ENCODE data around the gene MGAT3.
A peak's percentile ranks its signal among the peaks of the same experiment; 100 is the strongest.

DNA sequence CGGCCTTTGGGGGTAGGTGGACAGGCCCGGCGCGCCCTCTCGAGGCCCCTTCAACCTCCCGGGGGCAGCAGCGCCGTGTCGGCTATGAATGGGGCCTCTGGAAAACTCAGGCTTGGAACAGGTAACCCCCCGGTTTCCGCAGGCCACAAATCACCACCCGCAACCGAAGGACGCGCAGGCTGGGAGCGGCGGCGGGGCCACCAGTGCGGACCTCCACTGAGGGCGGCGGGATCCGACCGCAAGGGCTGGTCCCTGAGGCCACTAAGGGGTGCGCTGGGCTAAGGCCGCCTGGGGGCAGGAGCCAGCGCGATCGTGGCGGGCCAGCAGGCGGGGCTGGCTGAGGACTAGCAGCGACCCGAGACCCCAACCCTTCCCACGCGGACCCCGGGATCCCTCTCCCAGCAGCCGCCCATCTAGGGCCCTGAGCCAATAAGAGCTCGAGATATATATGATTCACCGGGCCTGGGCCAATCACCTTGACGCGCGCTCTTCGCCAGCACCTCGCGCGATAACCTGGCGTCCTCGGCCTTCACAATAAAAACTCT lies 62.9 kb downstream of the MGAT3 start:
- TF ChIP-seq, protein P1, sequence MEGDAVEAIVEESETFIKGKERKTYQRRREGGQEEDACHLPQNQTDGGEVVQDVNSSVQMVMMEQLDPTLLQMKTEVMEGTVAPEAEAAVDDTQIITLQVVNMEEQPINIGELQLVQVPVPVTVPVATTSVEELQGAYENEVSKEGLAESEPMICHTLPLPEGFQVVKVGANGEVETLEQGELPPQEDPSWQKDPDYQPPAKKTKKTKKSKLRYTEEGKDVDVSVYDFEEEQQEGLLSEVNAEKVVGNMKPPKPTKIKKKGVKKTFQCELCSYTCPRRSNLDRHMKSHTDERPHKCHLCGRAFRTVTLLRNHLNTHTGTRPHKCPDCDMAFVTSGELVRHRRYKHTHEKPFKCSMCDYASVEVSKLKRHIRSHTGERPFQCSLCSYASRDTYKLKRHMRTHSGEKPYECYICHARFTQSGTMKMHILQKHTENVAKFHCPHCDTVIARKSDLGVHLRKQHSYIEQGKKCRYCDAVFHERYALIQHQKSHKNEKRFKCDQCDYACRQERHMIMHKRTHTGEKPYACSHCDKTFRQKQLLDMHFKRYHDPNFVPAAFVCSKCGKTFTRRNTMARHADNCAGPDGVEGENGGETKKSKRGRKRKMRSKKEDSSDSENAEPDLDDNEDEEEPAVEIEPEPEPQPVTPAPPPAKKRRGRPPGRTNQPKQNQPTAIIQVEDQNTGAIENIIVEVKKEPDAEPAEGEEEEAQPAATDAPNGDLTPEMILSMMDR (tag by site-specific recombination; IDR thresholded peaks at IDR 0.05), result peak; percentile 94
- TF ChIP-seq, protein P2, sequence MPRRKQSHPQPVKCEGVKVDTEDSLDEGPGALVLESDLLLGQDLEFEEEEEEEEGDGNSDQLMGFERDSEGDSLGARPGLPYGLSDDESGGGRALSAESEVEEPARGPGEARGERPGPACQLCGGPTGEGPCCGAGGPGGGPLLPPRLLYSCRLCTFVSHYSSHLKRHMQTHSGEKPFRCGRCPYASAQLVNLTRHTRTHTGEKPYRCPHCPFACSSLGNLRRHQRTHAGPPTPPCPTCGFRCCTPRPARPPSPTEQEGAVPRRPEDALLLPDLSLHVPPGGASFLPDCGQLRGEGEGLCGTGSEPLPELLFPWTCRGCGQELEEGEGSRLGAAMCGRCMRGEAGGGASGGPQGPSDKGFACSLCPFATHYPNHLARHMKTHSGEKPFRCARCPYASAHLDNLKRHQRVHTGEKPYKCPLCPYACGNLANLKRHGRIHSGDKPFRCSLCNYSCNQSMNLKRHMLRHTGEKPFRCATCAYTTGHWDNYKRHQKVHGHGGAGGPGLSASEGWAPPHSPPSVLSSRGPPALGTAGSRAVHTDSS (tag by site-specific recombination; IDR thresholded peaks at IDR 0.05), result no peak
- TF ChIP-seq RBAK (tag by site-specific recombination; IDR thresholded peaks at IDR 0.05), result no peak
- TF ChIP-seq ZBTB48 (tag by site-specific recombination; IDR thresholded peaks at IDR 0.05), result peak; percentile 85
- no peak for TF ChIP-seq TRIM28 (IDR thresholded peaks at IDR 0.05; ENCODE audit: borderline replicate concordance, low read length)
- TF ChIP-seq PRDM1 (tag by site-specific recombination; IDR thresholded peaks at IDR 0.05), result no peak
- TF ChIP-seq, protein P3, sequence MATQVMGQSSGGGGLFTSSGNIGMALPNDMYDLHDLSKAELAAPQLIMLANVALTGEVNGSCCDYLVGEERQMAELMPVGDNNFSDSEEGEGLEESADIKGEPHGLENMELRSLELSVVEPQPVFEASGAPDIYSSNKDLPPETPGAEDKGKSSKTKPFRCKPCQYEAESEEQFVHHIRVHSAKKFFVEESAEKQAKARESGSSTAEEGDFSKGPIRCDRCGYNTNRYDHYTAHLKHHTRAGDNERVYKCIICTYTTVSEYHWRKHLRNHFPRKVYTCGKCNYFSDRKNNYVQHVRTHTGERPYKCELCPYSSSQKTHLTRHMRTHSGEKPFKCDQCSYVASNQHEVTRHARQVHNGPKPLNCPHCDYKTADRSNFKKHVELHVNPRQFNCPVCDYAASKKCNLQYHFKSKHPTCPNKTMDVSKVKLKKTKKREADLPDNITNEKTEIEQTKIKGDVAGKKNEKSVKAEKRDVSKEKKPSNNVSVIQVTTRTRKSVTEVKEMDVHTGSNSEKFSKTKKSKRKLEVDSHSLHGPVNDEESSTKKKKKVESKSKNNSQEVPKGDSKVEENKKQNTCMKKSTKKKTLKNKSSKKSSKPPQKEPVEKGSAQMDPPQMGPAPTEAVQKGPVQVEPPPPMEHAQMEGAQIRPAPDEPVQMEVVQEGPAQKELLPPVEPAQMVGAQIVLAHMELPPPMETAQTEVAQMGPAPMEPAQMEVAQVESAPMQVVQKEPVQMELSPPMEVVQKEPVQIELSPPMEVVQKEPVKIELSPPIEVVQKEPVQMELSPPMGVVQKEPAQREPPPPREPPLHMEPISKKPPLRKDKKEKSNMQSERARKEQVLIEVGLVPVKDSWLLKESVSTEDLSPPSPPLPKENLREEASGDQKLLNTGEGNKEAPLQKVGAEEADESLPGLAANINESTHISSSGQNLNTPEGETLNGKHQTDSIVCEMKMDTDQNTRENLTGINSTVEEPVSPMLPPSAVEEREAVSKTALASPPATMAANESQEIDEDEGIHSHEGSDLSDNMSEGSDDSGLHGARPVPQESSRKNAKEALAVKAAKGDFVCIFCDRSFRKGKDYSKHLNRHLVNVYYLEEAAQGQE (tag by site-specific recombination; IDR thresholded peaks at IDR 0.05), result no peak
- TF ChIP-seq ZNF133 (tag by site-specific recombination; IDR thresholded peaks at IDR 0.05), result no peak
- TF ChIP-seq ZNF311 (tag by site-specific recombination; IDR thresholded peaks at IDR 0.05; ENCODE audit: borderline replicate concordance), result no peak
- TF ChIP-seq, protein P4, sequence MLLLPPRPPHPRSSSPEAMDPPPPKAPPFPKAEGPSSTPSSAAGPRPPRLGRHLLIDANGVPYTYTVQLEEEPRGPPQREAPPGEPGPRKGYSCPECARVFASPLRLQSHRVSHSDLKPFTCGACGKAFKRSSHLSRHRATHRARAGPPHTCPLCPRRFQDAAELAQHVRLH (tag by site-specific recombination; IDR thresholded peaks at IDR 0.05), result 0 out of 2 replicates have a peak, but pooled peaks have one; percentile 8
